ENCODE results near the gene IGFN1.

DNA sequence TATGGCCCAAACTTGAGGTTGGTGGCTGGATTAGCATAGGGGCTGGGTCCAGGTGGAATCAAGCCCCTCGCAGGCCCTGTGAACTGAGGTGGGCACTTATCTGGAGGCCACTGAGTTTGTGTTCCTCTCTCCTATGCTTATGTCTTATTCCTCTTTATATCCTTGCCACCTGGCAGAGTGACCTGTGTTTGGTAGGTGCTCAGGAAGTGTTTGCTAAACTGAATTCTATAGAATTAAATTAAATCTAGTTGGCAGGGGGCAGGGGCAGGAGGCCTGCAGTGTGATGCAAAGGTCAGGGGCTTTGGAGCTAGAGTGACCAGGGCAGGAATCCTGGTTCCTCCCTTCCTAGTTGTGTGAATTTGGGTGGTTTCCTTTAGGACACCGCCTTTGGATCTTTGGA, 35.3 kb upstream of the IGFN1 start:
- TF ChIP-seq, protein P1, sequence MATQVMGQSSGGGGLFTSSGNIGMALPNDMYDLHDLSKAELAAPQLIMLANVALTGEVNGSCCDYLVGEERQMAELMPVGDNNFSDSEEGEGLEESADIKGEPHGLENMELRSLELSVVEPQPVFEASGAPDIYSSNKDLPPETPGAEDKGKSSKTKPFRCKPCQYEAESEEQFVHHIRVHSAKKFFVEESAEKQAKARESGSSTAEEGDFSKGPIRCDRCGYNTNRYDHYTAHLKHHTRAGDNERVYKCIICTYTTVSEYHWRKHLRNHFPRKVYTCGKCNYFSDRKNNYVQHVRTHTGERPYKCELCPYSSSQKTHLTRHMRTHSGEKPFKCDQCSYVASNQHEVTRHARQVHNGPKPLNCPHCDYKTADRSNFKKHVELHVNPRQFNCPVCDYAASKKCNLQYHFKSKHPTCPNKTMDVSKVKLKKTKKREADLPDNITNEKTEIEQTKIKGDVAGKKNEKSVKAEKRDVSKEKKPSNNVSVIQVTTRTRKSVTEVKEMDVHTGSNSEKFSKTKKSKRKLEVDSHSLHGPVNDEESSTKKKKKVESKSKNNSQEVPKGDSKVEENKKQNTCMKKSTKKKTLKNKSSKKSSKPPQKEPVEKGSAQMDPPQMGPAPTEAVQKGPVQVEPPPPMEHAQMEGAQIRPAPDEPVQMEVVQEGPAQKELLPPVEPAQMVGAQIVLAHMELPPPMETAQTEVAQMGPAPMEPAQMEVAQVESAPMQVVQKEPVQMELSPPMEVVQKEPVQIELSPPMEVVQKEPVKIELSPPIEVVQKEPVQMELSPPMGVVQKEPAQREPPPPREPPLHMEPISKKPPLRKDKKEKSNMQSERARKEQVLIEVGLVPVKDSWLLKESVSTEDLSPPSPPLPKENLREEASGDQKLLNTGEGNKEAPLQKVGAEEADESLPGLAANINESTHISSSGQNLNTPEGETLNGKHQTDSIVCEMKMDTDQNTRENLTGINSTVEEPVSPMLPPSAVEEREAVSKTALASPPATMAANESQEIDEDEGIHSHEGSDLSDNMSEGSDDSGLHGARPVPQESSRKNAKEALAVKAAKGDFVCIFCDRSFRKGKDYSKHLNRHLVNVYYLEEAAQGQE (IDR thresholded peaks at IDR 0.05; ENCODE audit: unreplicated experiment), result no peak
- TF ChIP-seq EZH2phosphoT487 (IDR thresholded peaks at IDR 0.05; ENCODE audit: unreplicated experiment) (no peak), POLR2AphosphoS5 (IDR thresholded peaks at IDR 0.05; ENCODE audit: low read depth) (no peak), EZH2 (IDR thresholded peaks at IDR 0.05; ENCODE audit: low read depth, unreplicated experiment) (no peak), STAT1 (IDR thresholded peaks at IDR 0.05; ENCODE audit: unreplicated experiment) (no peak), ZNF114 (CRISPR knock-in tag; IDR thresholded peaks at IDR 0.05) (no peak), JUNB (IDR thresholded peaks at IDR 0.05; ENCODE audit: unreplicated experiment) (no peak), CREB1 (CRISPR knock-in tag; IDR thresholded peaks at IDR 0.05; ENCODE audit: low read depth) (no peak), NANOG (IDR thresholded peaks at IDR 0.05; ENCODE audit: borderline replicate concordance) (no peak), ZNF331 (CRISPR knock-in tag; IDR thresholded peaks at IDR 0.05; ENCODE audit: low read depth) (no peak)
- TF ChIP-seq, protein P2, sequence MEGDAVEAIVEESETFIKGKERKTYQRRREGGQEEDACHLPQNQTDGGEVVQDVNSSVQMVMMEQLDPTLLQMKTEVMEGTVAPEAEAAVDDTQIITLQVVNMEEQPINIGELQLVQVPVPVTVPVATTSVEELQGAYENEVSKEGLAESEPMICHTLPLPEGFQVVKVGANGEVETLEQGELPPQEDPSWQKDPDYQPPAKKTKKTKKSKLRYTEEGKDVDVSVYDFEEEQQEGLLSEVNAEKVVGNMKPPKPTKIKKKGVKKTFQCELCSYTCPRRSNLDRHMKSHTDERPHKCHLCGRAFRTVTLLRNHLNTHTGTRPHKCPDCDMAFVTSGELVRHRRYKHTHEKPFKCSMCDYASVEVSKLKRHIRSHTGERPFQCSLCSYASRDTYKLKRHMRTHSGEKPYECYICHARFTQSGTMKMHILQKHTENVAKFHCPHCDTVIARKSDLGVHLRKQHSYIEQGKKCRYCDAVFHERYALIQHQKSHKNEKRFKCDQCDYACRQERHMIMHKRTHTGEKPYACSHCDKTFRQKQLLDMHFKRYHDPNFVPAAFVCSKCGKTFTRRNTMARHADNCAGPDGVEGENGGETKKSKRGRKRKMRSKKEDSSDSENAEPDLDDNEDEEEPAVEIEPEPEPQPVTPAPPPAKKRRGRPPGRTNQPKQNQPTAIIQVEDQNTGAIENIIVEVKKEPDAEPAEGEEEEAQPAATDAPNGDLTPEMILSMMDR (conservative IDR thresholded peaks at IDR 0.05; ENCODE audit: low read depth in 2 of 2), result no peak
- TF ChIP-seq, protein P3, sequence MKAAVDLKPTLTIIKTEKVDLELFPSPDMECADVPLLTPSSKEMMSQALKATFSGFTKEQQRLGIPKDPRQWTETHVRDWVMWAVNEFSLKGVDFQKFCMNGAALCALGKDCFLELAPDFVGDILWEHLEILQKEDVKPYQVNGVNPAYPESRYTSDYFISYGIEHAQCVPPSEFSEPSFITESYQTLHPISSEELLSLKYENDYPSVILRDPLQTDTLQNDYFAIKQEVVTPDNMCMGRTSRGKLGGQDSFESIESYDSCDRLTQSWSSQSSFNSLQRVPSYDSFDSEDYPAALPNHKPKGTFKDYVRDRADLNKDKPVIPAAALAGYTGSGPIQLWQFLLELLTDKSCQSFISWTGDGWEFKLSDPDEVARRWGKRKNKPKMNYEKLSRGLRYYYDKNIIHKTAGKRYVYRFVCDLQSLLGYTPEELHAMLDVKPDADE (IDR thresholded peaks at IDR 0.05), result no peak
- TF ChIP-seq, protein P4, sequence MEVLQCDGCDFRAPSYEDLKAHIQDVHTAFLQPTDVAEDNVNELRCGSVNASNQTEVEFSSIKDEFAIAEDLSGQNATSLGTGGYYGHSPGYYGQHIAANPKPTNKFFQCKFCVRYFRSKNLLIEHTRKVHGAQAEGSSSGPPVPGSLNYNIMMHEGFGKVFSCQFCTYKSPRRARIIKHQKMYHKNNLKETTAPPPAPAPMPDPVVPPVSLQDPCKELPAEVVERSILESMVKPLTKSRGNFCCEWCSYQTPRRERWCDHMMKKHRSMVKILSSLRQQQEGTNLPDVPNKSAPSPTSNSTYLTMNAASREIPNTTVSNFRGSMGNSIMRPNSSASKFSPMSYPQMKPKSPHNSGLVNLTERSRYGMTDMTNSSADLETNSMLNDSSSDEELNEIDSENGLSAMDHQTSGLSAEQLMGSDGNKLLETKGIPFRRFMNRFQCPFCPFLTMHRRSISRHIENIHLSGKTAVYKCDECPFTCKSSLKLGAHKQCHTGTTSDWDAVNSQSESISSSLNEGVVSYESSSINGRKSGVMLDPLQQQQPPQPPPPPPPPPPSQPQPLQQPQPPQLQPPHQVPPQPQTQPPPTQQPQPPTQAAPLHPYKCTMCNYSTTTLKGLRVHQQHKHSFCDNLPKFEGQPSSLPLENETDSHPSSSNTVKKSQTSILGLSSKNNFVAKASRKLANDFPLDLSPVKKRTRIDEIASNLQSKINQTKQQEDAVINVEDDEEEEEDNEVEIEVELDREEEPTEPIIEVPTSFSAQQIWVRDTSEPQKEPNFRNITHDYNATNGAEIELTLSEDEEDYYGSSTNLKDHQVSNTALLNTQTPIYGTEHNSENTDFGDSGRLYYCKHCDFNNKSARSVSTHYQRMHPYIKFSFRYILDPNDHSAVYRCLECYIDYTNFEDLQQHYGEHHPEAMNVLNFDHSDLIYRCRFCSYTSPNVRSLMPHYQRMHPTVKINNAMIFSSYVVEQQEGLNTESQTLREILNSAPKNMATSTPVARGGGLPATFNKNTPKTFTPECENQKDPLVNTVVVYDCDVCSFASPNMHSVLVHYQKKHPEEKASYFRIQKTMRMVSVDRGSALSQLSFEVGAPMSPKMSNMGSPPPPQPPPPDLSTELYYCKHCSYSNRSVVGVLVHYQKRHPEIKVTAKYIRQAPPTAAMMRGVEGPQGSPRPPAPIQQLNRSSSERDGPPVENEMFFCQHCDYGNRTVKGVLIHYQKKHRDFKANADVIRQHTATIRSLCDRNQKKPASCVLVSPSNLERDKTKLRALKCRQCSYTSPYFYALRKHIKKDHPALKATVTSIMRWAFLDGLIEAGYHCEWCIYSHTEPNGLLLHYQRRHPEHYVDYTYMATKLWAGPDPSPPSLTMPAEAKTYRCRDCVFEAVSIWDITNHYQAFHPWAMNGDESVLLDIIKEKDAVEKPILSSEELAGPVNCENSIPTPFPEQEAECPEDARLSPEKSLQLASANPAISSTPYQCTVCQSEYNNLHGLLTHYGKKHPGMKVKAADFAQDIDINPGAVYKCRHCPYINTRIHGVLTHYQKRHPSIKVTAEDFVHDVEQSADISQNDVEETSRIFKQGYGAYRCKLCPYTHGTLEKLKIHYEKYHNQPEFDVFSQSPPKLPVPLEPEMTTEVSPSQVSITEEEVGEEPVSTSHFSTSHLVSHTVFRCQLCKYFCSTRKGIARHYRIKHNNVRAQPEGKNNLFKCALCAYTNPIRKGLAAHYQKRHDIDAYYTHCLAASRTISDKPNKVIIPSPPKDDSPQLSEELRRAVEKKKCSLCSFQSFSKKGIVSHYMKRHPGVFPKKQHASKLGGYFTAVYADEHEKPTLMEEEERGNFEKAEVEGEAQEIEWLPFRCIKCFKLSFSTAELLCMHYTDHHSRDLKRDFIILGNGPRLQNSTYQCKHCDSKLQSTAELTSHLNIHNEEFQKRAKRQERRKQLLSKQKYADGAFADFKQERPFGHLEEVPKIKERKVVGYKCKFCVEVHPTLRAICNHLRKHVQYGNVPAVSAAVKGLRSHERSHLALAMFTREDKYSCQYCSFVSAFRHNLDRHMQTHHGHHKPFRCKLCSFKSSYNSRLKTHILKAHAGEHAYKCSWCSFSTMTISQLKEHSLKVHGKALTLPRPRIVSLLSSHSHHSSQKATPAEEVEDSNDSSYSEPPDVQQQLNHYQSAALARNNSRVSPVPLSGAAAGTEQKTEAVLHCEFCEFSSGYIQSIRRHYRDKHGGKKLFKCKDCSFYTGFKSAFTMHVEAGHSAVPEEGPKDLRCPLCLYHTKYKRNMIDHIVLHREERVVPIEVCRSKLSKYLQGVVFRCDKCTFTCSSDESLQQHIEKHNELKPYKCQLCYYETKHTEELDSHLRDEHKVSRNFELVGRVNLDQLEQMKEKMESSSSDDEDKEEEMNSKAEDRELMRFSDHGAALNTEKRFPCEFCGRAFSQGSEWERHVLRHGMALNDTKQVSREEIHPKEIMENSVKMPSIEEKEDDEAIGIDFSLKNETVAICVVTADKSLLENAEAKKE (CRISPR knock-in tag; IDR thresholded peaks at IDR 0.05), result no peak
